Endothelial cell of umbilical vein (primary cell): ENCODE results near the gene FOXL2. TPM values are rescaled to one million over a fixed set of nuclear protein-coding genes. Genes with fewer than 3 reads are reported as not detected.

Experiments
- BruUV-seq: library from RNA; stranded (reverse); fragments of 400-500 nt; replicated peaks from 2 replicates; lab custom pipeline; 2021; lab: Mats Ljungman, UMichigan
- CTCF ChIA-PET: fragments of 300-600, 350-600 bp; sonication (Branson Sonifier 250); formaldehyde crosslinking; loops from one replicate; lab custom pipeline; 2021; ENCODE audit warnings: antibody characterized with exemption, inconsistent platforms; lab: Charles Lee
- POLR2A ChIA-PET: fragments of 300-600, 350-600 bp; sonication (Branson Sonifier 250); formaldehyde crosslinking; loops from one replicate; lab custom pipeline; 2021; ENCODE audit warnings: antibody characterized with exemption, inconsistent platforms; lab: Charles Lee
- DNase-seq: peaks from one replicate; pipeline ENCODE4 v3.0.0-alpha.2; 2011; ENCODE audit warnings: low read depth, low spot score
- FAIRE-seq: peaks from 2 replicates; lab custom pipeline; 2011; peaks lifted over from hg19 to GRCh38; lab: Jason Lieb, UNC
- H2AFZ ChIP-seq: 2 replicates; pipeline ENCODE4 v1.6.0; 2012; ENCODE audit warnings: low read depth, low read length, control low read depth, inconsistent platforms
- H3K27ac ChIP-seq: 2 replicates; pipeline ENCODE4 v1.5.1; 2011; ENCODE audit warnings: low read depth, mild to moderate bottlenecking, control low read depth, low read length, moderate library complexity; ENCODE audit not compliant: insufficient read depth
- H3K27me3 ChIP-seq, 2 experiments: 2 replicates each; pipeline versions ENCODE4 v1.6.0 to v1.6.1; 2011; ENCODE audit warnings: low read length in 2 of 2, mixed read lengths in 1 of 2; ENCODE audit not compliant: control insufficient read depth in 2 of 2, insufficient read depth in 2 of 2
- H3K36me3 ChIP-seq, 2 experiments: 2 replicates in 1 of 2; 3 replicates in 1 of 2; pipeline ENCODE4 v1.5.1; 2011; ENCODE audit warnings: low read length in 2 of 2, mild to moderate bottlenecking in 1 of 2, moderate library complexity in 1 of 2; ENCODE audit not compliant: control insufficient read depth in 2 of 2, insufficient read depth in 2 of 2; ENCODE audit errors: extremely low read depth in 1 of 2
- H3K4me1 ChIP-seq: 3 replicates; pipeline ENCODE4 v1.5.1; 2011; ENCODE audit warnings: mild to moderate bottlenecking, low read length; ENCODE audit not compliant: control insufficient read depth, insufficient read depth; ENCODE audit errors: extremely low read depth
- H3K4me2 ChIP-seq: 2 replicates; pipeline ENCODE4 v1.6.1; 2011; ENCODE audit warnings: low read length, control low read depth, mixed read lengths; ENCODE audit not compliant: insufficient read depth
- H3K4me3 ChIP-seq, 3 experiments: fragments of 200-600 bp in 1 of 3; sonication (generic), shearing (Covaris generic) in 1 of 3; replicated peaks in 1 of 3; 2 replicates each; pipeline ENCODE4 v1.5.1; 2011 to 2016; ENCODE audit warnings: control low read depth in 3 of 3, low read length in 3 of 3, mild to moderate bottlenecking in 2 of 3, inconsistent platforms in 1 of 3, low read depth in 1 of 3, moderate library complexity in 1 of 3; ENCODE audit not compliant: insufficient read depth in 1 of 3
- H3K79me2 ChIP-seq: 2 replicates; pipeline ENCODE4 v1.6.0; 2012; ENCODE audit warnings: low read length, inconsistent platforms; ENCODE audit not compliant: control insufficient read depth, insufficient read depth
- H3K9ac ChIP-seq: replicated peaks from 2 replicates; pipeline ENCODE3; 2011; ENCODE audit warnings: low read length, control low read depth; ENCODE audit not compliant: insufficient read depth; ENCODE audit errors: extremely low read depth
- H3K9me1 ChIP-seq: replicated peaks from 3 replicates; pipeline ENCODE4 v1.6.0; 2011; ENCODE audit warnings: mild to moderate bottlenecking, low read length; ENCODE audit not compliant: control insufficient read depth, insufficient read depth; ENCODE audit errors: extremely low read depth
- H3K9me3 ChIP-seq: replicated peaks from 2 replicates; pipeline ENCODE4 v1.5.1; 2012; ENCODE audit warnings: low read length, inconsistent platforms; ENCODE audit not compliant: control insufficient read depth, insufficient read depth
- H4K20me1 ChIP-seq: replicated peaks from 2 replicates; pipeline ENCODE3; 2011; ENCODE audit warnings: mild to moderate bottlenecking, low read length; ENCODE audit not compliant: control insufficient read depth, insufficient read depth; ENCODE audit errors: extremely low read depth
- EZH2 ChIP-seq: IDR thresholded peaks from 2 replicates; pipeline ENCODE4 v1.6.1; 2012; ENCODE audit warnings: borderline replicate concordance, low read depth, mild to moderate bottlenecking, moderate library complexity, low read length, inconsistent platforms; ENCODE audit not compliant: severe bottlenecking
- FOS ChIP-seq: IDR thresholded peaks from 2 replicates; pipeline ENCODE4 v1.6.1; 2011; ENCODE audit warnings: mild to moderate bottlenecking, low read length, moderate library complexity, borderline replicate concordance; ENCODE audit not compliant: insufficient read depth
- GATA2 ChIP-seq: IDR thresholded peaks from 2 replicates; pipeline ENCODE4 v1.7.0; 2011; ENCODE audit warnings: low read depth, mild to moderate bottlenecking, moderate library complexity, mixed read lengths, low read length; ENCODE audit not compliant: insufficient read length, insufficient read depth
- JUN ChIP-seq: IDR thresholded peaks from 2 replicates; pipeline ENCODE4 v1.6.1; 2011; ENCODE audit warnings: borderline replicate concordance, low read depth; ENCODE audit not compliant: insufficient read length, insufficient read depth
- MYC ChIP-seq: IDR thresholded peaks from one replicate; pipeline ENCODE4 v1.6.1; 2011; ENCODE audit warnings: mild to moderate bottlenecking, low read depth, low read length
- POLR2A ChIP-seq: IDR thresholded peaks from 2 replicates; pipeline ENCODE4 v1.6.1; 2012; ENCODE audit warnings: low read depth, mild to moderate bottlenecking, control low read depth, low read length
- POLR2AphosphoS5 ChIP-seq: IDR thresholded peaks from 2 replicates; pipeline ENCODE4 v1.6.1; 2012; ENCODE audit warnings: low read depth, mild to moderate bottlenecking, control low read depth, low read length, moderate library complexity; ENCODE audit not compliant: insufficient read depth
- dilution Hi-C: fragments of 300-500 bp; cut with MboI; formaldehyde crosslinking; loops from one replicate; pipeline ENCODE4 v1.15.0; 2019; ENCODE audit warnings: low sequenced_read_pairs; ENCODE audit not compliant: extremely low pct_ligation_motif_present
- intact Hi-C: fragments of 100-400 bp; cut with micrococcal nuclease; formaldehyde crosslinking; loops from one replicate; pipeline ENCODE4 v1.10.0; 2022
- polyA plus RNA-seq, 4 experiments: library from polyadenylated mRNA; depleted of rRNA in 3 of 4; stranded (reverse) in 3 of 4; unstranded in 1 of 4; fragments of >200 nt; gene quantifications; 2 replicates each; pipeline versions ENCODE4 v1.2.1 to v1.2.3, GENCODE V29; 2011 to 2012; ENCODE audit warnings: missing spikeins in 1 of 4
- total RNA-seq: library from RNA; stranded (reverse); gene quantifications from 2 replicates; pipeline ENCODE4 v1.2.3, GENCODE V29; 2021
- TF ChIP-seq, protein P1 (sequence below), 2 donors: IDR thresholded peaks; 1 replicate in 1 of 2; 2 replicates in 1 of 2; pipeline ENCODE4 v1.5.1; 2011; ENCODE audit warnings: low read length in 2 of 2, mild to moderate bottlenecking in 2 of 2, moderate library complexity in 2 of 2, control low read depth in 1 of 2, inconsistent platforms in 1 of 2, low read depth in 1 of 2; ENCODE audit not compliant: insufficient read depth in 1 of 2; ENCODE audit errors: extremely low read depth in 1 of 2
- TF ChIP-seq, protein P2 (sequence below): IDR thresholded peaks from 2 replicates; pipeline ENCODE4 v1.6.1; 2011; ENCODE audit not compliant: insufficient read depth, insufficient read length

Gene FOXL2
- total and polyA plus RNA-seq, 2 donors (not counting 3 experiments of a cell fraction or from before 2014, with no cell fraction given) = not detected

- no TSS peak for BruUV-seq
- Histone ChIP-seq H3K79me2 (no peaks in the 10 kb centered on the region), H3K27ac (no peak overlapping the region), H3K4me3 (no peak overlapping the region), H3K27me3 (peaks cover 26 to 37% of the 10 kb centered on the region in 2 experiments), H3K4me1 (peaks cover 7% of the 10 kb centered on the region), H3K36me3 (no peaks in the 10 kb centered on the region), H3K9ac (no peak overlapping the region), H2AFZ (no peak overlapping the region), H3K9me1 (no peaks in the 10 kb centered on the region), H3K4me2 (no peak overlapping the region), H4K20me1 (no peaks in the 10 kb centered on the region), H3K9me3 (no peaks in the 10 kb centered on the region)
- dilution Hi-C loops (no loop called here), intact Hi-C loops (no loop called here)
- FAIRE-seq (no peak), DNase-seq (no peak)
- POLR2A ChIA-PET = no interaction called here
- CTCF ChIA-PET = interaction anchor here (0.6 to 4.8 kb wide), 9 partner anchors 10 to 398 kb away, joined by 3 to 59 read pairs (median 6); no protein-coding TSS in a partner anchor
- TF ChIP-seq MYC = no peak
- no peak for TF ChIP-seq POLR2AphosphoS5
- no peak for TF ChIP-seq POLR2A
- TF ChIP-seq, protein P1, sequence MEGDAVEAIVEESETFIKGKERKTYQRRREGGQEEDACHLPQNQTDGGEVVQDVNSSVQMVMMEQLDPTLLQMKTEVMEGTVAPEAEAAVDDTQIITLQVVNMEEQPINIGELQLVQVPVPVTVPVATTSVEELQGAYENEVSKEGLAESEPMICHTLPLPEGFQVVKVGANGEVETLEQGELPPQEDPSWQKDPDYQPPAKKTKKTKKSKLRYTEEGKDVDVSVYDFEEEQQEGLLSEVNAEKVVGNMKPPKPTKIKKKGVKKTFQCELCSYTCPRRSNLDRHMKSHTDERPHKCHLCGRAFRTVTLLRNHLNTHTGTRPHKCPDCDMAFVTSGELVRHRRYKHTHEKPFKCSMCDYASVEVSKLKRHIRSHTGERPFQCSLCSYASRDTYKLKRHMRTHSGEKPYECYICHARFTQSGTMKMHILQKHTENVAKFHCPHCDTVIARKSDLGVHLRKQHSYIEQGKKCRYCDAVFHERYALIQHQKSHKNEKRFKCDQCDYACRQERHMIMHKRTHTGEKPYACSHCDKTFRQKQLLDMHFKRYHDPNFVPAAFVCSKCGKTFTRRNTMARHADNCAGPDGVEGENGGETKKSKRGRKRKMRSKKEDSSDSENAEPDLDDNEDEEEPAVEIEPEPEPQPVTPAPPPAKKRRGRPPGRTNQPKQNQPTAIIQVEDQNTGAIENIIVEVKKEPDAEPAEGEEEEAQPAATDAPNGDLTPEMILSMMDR (IDR thresholded peaks at IDR 0.05; ENCODE audit: extremely low read depth in 1 of 2, insufficient read depth in 1 of 2, low read depth in 1 of 2, low read length in 2 of 2) = no peak
- no peak for TF ChIP-seq GATA2
- TF ChIP-seq JUN = no peak
- TF ChIP-seq, protein P2, sequence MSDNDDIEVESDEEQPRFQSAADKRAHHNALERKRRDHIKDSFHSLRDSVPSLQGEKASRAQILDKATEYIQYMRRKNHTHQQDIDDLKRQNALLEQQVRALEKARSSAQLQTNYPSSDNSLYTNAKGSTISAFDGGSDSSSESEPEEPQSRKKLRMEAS = no peak
- TF ChIP-seq EZH2 = no peak
- no peak for TF ChIP-seq FOS
Observed at GRCh38 chr3:138933068-138933668, 13.8 kb downstream of the FOXL2 start.
